NCI-H2107 treated with DMSO at 0.1 percent for 48 hours (cell line): ENCODE results near the gene SPTBN1.

Experiments
- DNase-seq: peaks from one replicate; lab custom pipeline; 2025; ENCODE audit not compliant: unreplicated experiment; lab: John Stamatoyannopoulos, UW

Gene SPTBN1

GRCh38 chr2:54570925-54571694, 115.0 kb downstream of the SPTBN1 start:
- peak; percentile 79 for DNase-seq

- peak; percentile 23 for DNase-seq
Measured at GRCh38 chr2:54572262-54572635, 116.1 kb downstream of the SPTBN1 start.

- DNase-seq, result no peak
Measured at GRCh38 chr2:54572636-54573536, 116.8 kb downstream of the SPTBN1 start.

GRCh38 chr2:54573537-54573919, 117.4 kb downstream of the SPTBN1 start:
- peak; percentile 58 for DNase-seq

- peak; percentile 62 for DNase-seq
Measured at GRCh38 chr2:54574107-54574859, 118.2 kb downstream of the SPTBN1 start.

- DNase-seq, result no peak
Measured at GRCh38 chr2:54574860-54575247, 118.7 kb downstream of the SPTBN1 start.

- DNase-seq, result peak; percentile 37
Measured at GRCh38 chr2:54575379-54575888, 119.3 kb downstream of the SPTBN1 start.

GRCh38 chr2:54577035-54577434, 120.9 kb downstream of the SPTBN1 start:
- DNase-seq, result peak; percentile 71

GRCh38 chr2:54577944-54578647, 122.0 kb downstream of the SPTBN1 start:
- peak; percentile 13 for DNase-seq

GRCh38 chr2:54578648-54579045, 122.5 kb downstream of the SPTBN1 start:
- DNase-seq, result no peak

GRCh38 chr2:54579061-54579681, 123.0 kb downstream of the SPTBN1 start:
- no peak for DNase-seq

GRCh38 chr2:54579682-54580620, 123.8 kb downstream of the SPTBN1 start:
- no peak for DNase-seq

- peak; percentile 39 for DNase-seq
Measured at GRCh38 chr2:54581326-54582039, 125.4 kb downstream of the SPTBN1 start.

GRCh38 chr2:54582987-54583386, 126.9 kb downstream of the SPTBN1 start:
- no peak for DNase-seq

GRCh38 chr2:54584598-54584997, 128.5 kb downstream of the SPTBN1 start:
- no peak for DNase-seq

- DNase-seq, result no peak
Measured at GRCh38 chr2:54585136-54585733, 129.1 kb downstream of the SPTBN1 start.

GRCh38 chr2:54586062-54586461, 129.9 kb downstream of the SPTBN1 start:
- DNase-seq, result no peak

- DNase-seq, result no peak
Measured at GRCh38 chr2:54586494-54586893, 130.4 kb downstream of the SPTBN1 start.
